ENCODE data around the gene SYT13.

DNA sequence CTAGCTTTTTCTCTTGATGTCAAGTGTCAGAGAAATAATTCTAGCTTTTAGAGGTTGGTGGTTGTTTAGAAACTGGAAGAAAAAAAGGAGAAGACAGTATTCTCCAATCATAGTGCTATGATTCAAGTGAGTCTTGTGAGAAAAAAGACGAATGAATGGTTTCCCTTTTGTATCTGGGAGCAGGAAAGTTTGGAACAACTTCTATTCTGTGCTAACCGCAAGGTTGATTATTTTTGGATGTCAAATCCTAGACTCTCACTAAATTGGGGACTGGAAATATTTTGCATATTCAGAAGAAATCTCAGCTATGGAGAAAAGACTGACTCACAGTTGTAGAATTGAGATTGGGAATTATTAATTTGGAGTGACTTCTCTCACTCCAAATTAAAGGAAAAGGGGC, 69.2 kb downstream of the SYT13 start:
- TF ChIP-seq POLR2A (IDR thresholded peaks at IDR 0.05; ENCODE audit: low read depth, low read length) (no peak), POLR2AphosphoS5 (IDR thresholded peaks at IDR 0.05; ENCODE audit: low read depth, low read length) (no peak), TAF1 (IDR thresholded peaks at IDR 0.05; ENCODE audit: low read depth, low read length) (no peak), POU2F2 (IDR thresholded peaks at IDR 0.05; ENCODE audit: low read depth, low read length) (no peak), SPI1 (IDR thresholded peaks at IDR 0.05; ENCODE audit: low read depth, low read length) (no peak)

Data from GM12891 (cell line).